CD4-positive, alpha-beta T cell (primary cell): Measurements from ENCODE around the gene TAC3. TPM values are rescaled to one million over a fixed set of nuclear protein-coding genes. Genes with fewer than 3 reads are reported as not detected.

Experiments
- ATAC-seq: fragments of 200-7000 bp; cut with Tn5 transposase; one replicate; pipeline ENCODE4 v1.10.0; 2022; ENCODE audit warnings: mild to moderate bottlenecking; ENCODE audit not compliant: poor library complexity
- CTCF ChIA-PET: fragments of 350-600 bp; sonication (Branson Sonifier 250); formaldehyde crosslinking; loops from one replicate; lab custom pipeline; 2021; ENCODE audit warnings: antibody characterized with exemption, inconsistent platforms; lab: Charles Lee
- POLR2A ChIA-PET: fragments of 350-600 bp; sonication (Branson Sonifier 250); formaldehyde crosslinking; loops from one replicate; lab custom pipeline; 2021; ENCODE audit warnings: antibody characterized with exemption, inconsistent platforms; lab: Charles Lee
- DNase-seq, 14 experiments: peaks; one replicate each; pipeline ENCODE4 v3.0.0-alpha.2; 2013 to 2020; ENCODE audit warnings: mixed read lengths in 2 of 14
- H3K27ac ChIP-seq, 2 donors: one replicate each; pipeline versions ENCODE4 v1.5.1 to v1.7.0; 2013; ENCODE audit warnings: low read length in 2 of 2, low read depth in 1 of 2, mild to moderate bottlenecking in 1 of 2
- H3K27me3 ChIP-seq, 2 experiments: 1 replicate in 1 of 2; 2 replicates in 1 of 2; pipeline versions ENCODE4 v1.6.1 to v1.7.0; 2013; ENCODE audit warnings: low read length in 2 of 2, control low read depth in 1 of 2, mild to moderate bottlenecking in 1 of 2, moderate library complexity in 1 of 2; ENCODE audit not compliant: insufficient read depth in 2 of 2, control insufficient read depth in 1 of 2
- H3K36me3 ChIP-seq: one replicate; pipeline ENCODE4 v1.6.1; 2013; ENCODE audit warnings: low read length, control low read depth; ENCODE audit not compliant: insufficient read depth
- H3K4me1 ChIP-seq: one replicate; pipeline ENCODE4 v1.6.1; 2013; ENCODE audit warnings: low read length, control low read depth; ENCODE audit not compliant: insufficient read depth
- H3K4me3 ChIP-seq: one replicate; pipeline ENCODE4 v1.5.1; 2013; ENCODE audit warnings: mild to moderate bottlenecking, low read length, moderate library complexity
- H3K9me3 ChIP-seq, 2 experiments: 1 replicate in 1 of 2; 2 replicates in 1 of 2; pipeline versions ENCODE4 v1.6.1 to v1.7.0; 2013; ENCODE audit warnings: low read length in 2 of 2, mild to moderate bottlenecking in 2 of 2, control low read depth in 1 of 2, moderate library complexity in 1 of 2; ENCODE audit not compliant: control insufficient read depth in 1 of 2, insufficient read depth in 1 of 2
- H3K27ac Mint-ChIP-seq: one replicate; pipeline ENCODE4 v1.8.0; 2020; ENCODE audit warnings: mixed read lengths
- H3K27me3 Mint-ChIP-seq: one replicate; pipeline ENCODE4 v1.8.0; 2021; ENCODE audit warnings: mixed read lengths
- H3K36me3 Mint-ChIP-seq: one replicate; pipeline ENCODE4 v1.8.0; 2021; ENCODE audit warnings: low read depth, mixed read lengths
- H3K4me1 Mint-ChIP-seq: one replicate; pipeline ENCODE4 v1.8.0; 2021; ENCODE audit warnings: low read depth, mixed read lengths
- H3K4me3 Mint-ChIP-seq: one replicate; pipeline ENCODE4 v1.8.0; 2020; ENCODE audit warnings: mild to moderate bottlenecking, mixed read lengths
- H3K9me3 Mint-ChIP-seq: one replicate; pipeline ENCODE4 v1.8.0; 2020; ENCODE audit warnings: mixed read lengths
- intact Hi-C, 2 experiments: fragments of 100-400 bp; cut with DNase I in 1 of 2; cut with micrococcal nuclease in 1 of 2; formaldehyde crosslinking; loops; one replicate each; pipeline versions ENCODE4 v1.15.1 to v1.9.0; 2023 to 2025; cut with DNase I, micrococcal nuclease
- total RNA-seq, 174 experiments: library from RNA in 2 of 174; stranded (reverse) in 2 of 174; gene quantifications; one replicate each; pipeline ENCODE4 v1.2.3 and lab custom pipeline; 2021 to 2026
- TF ChIP-seq, protein P1 (sequence below): fragments of 200-600 bp; IDR thresholded peaks from one replicate; pipeline ENCODE4 v1.8.0; 2022; ENCODE audit warnings: antibody characterized with exemption, mild to moderate bottlenecking

The TAC3 gene
- total RNA-seq, 2 experiments from 2014 or later = not detected

DNA sequence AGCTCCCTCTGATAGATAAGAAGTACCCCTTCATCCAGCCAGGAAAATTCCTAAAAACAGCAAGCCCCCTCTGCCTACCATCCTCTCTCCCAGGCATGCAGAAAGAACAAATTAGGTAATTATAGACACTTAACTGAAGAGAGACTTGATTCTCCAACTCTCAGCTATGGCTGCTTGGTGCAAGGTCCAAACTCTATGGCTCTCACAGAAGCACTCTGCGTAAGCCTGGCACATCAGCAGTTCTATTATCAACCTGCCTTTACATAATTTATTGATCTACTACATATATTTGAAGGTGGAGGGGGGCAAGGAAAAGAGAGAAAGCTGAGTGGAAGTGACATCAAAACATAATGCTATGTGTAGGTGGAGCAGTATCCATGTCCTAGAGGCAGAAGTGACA is 34.7 kb upstream of the TAC3 start:
- no peak for DNase-seq
- Histone ChIP-seq H3K4me1 (peaks cover 20% of the 10 kb centered on the region), H3K27ac (no peak overlapping the region), H3K27me3 (no peaks in the 10 kb centered on the region), H3K36me3 (no peaks in the 10 kb centered on the region), H3K4me3 (no peak overlapping the region), H3K9me3 (no peaks in the 10 kb centered on the region)
- Mint-ChIP-seq H3K27ac (no peak overlapping the region), H3K36me3 (no peaks in the 10 kb centered on the region), H3K9me3 (no peaks in the 10 kb centered on the region), H3K4me1 (peaks cover 27% of the 10 kb centered on the region), H3K27me3 (no peaks in the 10 kb centered on the region), H3K4me3 (no peak overlapping the region)
- ATAC-seq = no peak
- ChIA-PET CTCF (interaction anchor here (1.9 kb wide), 1 partner anchor 61 kb away, joined by 5 read pairs; the partner anchor contains the start of gene STAT6), POLR2A (interaction anchor here (0.9 kb wide), 1 partner anchor 17 kb away, joined by 3 read pairs; no protein-coding TSS in a partner anchor)
- TF ChIP-seq, protein P1, sequence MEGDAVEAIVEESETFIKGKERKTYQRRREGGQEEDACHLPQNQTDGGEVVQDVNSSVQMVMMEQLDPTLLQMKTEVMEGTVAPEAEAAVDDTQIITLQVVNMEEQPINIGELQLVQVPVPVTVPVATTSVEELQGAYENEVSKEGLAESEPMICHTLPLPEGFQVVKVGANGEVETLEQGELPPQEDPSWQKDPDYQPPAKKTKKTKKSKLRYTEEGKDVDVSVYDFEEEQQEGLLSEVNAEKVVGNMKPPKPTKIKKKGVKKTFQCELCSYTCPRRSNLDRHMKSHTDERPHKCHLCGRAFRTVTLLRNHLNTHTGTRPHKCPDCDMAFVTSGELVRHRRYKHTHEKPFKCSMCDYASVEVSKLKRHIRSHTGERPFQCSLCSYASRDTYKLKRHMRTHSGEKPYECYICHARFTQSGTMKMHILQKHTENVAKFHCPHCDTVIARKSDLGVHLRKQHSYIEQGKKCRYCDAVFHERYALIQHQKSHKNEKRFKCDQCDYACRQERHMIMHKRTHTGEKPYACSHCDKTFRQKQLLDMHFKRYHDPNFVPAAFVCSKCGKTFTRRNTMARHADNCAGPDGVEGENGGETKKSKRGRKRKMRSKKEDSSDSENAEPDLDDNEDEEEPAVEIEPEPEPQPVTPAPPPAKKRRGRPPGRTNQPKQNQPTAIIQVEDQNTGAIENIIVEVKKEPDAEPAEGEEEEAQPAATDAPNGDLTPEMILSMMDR = no peak
- intact Hi-C loops = no loop called here

DNA sequence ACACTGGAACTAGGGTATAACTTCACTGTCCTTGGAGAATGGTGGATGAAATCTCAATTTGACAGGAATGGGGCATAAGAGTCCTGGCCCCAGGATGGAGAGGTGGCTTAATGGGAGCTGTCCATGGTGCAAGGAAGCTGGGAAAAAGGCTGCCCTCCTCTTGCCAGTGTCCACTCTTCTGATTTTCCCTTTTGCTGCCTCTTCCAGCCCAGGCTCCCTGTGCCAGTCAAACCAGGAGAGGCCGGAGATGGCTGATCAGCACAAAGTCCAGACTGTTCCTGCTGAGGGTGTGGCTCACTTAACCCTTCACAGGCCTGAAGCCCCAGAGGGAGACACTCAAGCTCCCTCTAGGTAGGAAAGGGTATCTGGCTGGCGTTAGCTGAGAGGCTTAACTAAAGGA is 33.6 kb upstream of the TAC3 start, which contains the start of gene MYO1A:
Gene MYO1A, minus strand, starts transcription at position 240 of the 400 bp plus-strand sequence. CDS start 1,806 bp downstream, outside the sequence.
- Mint-ChIP-seq H3K27ac (no peak within 1 kb of the TSS), H3K9me3 (no peaks in the 10 kb centered on the region), H3K27me3 (no peaks in the 10 kb centered on the region), H3K4me1 (peaks cover 33% of the 10 kb centered on the region), H3K4me3 (no peak within 1 kb of the TSS), H3K36me3 (no peaks in the 10 kb centered on the region)
- Histone ChIP-seq H3K4me1 (peaks cover 20% of the 10 kb centered on the region), H3K36me3 (no peaks in the 10 kb centered on the region), H3K27ac (no peak within 1 kb of the TSS), H3K27me3 (no peaks in the 10 kb centered on the region), H3K9me3 (no peaks in the 10 kb centered on the region), H3K4me3 (no peak within 1 kb of the TSS)
- ChIA-PET CTCF (interaction anchor here (1.9 kb wide), 1 partner anchor 62 kb away, joined by 5 read pairs; the partner anchor contains the start of gene STAT6), POLR2A (no interaction called here)
- no peak for DNase-seq
- no peak for ATAC-seq
- intact Hi-C loops = no loop called here
- TF ChIP-seq, protein P1 = no peak

DNA sequence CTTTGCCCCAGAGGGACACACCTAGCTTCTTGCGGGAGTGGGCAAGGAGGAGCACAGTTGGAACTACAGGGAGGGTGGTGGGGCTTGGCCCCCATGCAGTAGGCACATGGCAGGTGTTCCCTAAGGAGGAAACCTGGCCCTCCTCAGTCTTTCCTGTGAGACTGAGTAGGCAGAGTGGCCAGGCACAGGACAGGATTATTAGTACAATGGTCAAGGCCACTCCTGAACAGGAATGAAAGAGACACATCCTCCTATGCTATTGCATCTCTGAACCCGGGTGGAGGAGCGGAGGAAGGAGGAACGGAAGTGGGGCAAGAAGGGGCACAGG is 32.8 kb upstream of the TAC3 start:
- Mint-ChIP-seq H3K4me3 (no peak overlapping the region), H3K9me3 (no peaks in the 10 kb centered on the region), H3K36me3 (no peaks in the 10 kb centered on the region), H3K27me3 (no peaks in the 10 kb centered on the region), H3K27ac (no peak overlapping the region), H3K4me1 (peaks cover 33% of the 10 kb centered on the region)
- Histone ChIP-seq H3K27me3 (no peaks in the 10 kb centered on the region), H3K36me3 (no peaks in the 10 kb centered on the region), H3K4me1 (peaks cover 20% of the 10 kb centered on the region), H3K27ac (no peak overlapping the region), H3K4me3 (no peak overlapping the region), H3K9me3 (no peaks in the 10 kb centered on the region)
- DNase-seq (no peak), ATAC-seq (no peak)
- POLR2A ChIA-PET = interaction anchor here (0.9 kb wide), 1 partner anchor 23 kb away, joined by 3 read pairs; no protein-coding TSS in a partner anchor
- TF ChIP-seq, protein P1 = no peak
- CTCF ChIA-PET = interaction anchor here (1.7 to 1.9 kb wide), 2 partner anchors 24 to 63 kb away, joined by 5 read pairs; partner anchors contain the start of gene STAT6
- intact Hi-C loops = no loop called here
